WERI-Rb-1 (cell line): Measurements from ENCODE around the gene SPOCK1.

ENCODE experiments used
- DNase-seq: peaks from one replicate; pipeline ENCODE4 v3.0.0-alpha.2; 2020
- H3K27ac ChIP-seq: fragments of 250-450 bp; sonication (Bioruptor Pico); 2 replicates; pipeline ENCODE4 v1.5.1; 2020; ENCODE audit warnings: mild to moderate bottlenecking, moderate library complexity
- H3K27me3 ChIP-seq: fragments of 250-450 bp; sonication (Bioruptor Pico); 2 replicates; pipeline ENCODE4 v1.5.1; 2021; ENCODE audit warnings: mild to moderate bottlenecking, low read depth, moderate library complexity; ENCODE audit not compliant: insufficient read depth, severe bottlenecking
- H3K36me3 ChIP-seq: fragments of 250-450 bp; sonication (Bioruptor Pico); 2 replicates; pipeline ENCODE4 v1.5.1; 2020; ENCODE audit warnings: mild to moderate bottlenecking, moderate library complexity
- H3K4me3 ChIP-seq: 2 replicates; pipeline ENCODE4 v1.5.1; 2011; ENCODE audit warnings: low read depth, mild to moderate bottlenecking, control low read depth, low read length
- H3K9me3 ChIP-seq: fragments of 250-450 bp; sonication (Bioruptor Pico); 2 replicates; pipeline ENCODE4 v1.5.1; 2021; ENCODE audit warnings: mild to moderate bottlenecking, moderate library complexity; ENCODE audit not compliant: severe bottlenecking
- TF ChIP-seq, protein P1 (sequence below): IDR thresholded peaks from 2 replicates; pipeline ENCODE4 v1.5.1; 2011; ENCODE audit warnings: low read depth, mild to moderate bottlenecking, control low read depth, inconsistent platforms, low read length

SPOCK1 gene

DNA sequence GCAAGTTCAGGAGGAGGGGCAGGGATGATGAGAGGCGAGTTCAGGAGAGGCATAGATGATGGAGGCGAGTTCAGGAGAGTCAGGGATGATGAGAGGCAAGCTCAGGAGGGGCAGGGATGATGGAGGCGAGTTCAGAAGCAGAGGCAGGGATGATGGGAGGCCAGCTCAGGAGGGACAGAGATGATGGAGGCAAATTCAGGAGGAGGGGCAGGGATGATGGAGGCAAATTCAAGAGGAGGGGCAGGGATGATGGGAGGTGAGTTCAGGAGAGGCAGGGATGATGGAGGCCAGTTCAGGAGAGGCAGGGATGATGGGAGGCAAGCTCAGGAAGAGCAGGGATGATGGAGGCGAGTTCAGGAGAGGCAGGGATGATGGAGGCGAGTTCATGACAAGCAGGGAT, 17.8 kb upstream of the SPOCK1 start:
- no peaks in the 10 kb centered on the region for H3K27me3 ChIP-seq
- no peak for DNase-seq
- no peak overlapping the region for H3K27ac ChIP-seq
- H3K9me3 ChIP-seq: no peaks in the 10 kb centered on the region
- no peak overlapping the region for H3K4me3 ChIP-seq
- TF ChIP-seq, protein P1, sequence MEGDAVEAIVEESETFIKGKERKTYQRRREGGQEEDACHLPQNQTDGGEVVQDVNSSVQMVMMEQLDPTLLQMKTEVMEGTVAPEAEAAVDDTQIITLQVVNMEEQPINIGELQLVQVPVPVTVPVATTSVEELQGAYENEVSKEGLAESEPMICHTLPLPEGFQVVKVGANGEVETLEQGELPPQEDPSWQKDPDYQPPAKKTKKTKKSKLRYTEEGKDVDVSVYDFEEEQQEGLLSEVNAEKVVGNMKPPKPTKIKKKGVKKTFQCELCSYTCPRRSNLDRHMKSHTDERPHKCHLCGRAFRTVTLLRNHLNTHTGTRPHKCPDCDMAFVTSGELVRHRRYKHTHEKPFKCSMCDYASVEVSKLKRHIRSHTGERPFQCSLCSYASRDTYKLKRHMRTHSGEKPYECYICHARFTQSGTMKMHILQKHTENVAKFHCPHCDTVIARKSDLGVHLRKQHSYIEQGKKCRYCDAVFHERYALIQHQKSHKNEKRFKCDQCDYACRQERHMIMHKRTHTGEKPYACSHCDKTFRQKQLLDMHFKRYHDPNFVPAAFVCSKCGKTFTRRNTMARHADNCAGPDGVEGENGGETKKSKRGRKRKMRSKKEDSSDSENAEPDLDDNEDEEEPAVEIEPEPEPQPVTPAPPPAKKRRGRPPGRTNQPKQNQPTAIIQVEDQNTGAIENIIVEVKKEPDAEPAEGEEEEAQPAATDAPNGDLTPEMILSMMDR: no peak
- H3K36me3 ChIP-seq: no peaks in the 10 kb centered on the region

DNA sequence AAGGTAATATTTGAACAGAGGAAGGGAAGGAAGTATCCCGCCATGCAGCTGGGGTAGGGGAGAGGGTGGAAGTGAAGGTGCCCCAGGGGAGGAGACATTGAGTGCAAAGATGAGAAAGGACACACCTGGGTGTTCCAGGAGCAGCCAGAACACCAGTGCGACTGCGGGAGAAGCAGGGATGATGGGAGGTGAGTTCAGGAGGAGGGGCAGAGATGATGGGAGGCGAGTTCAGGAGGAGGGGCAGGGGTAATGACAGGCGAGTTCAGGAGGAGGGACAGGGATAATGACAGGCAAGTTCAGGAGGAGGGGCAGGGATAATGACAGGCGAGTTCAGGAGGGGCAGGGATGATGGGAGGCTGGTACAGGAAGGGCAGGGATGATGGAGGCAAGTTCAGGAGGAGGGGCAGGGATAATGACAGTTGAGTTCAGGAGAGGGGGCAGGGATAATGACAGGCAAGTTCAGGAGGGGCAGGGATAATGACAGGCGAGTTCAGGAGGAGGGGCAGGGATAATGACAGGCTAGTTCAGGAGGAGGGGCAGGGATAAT, 17.2 kb upstream of the SPOCK1 start:
- Histone ChIP-seq H3K4me3 (no peak overlapping the region), H3K9me3 (no peaks in the 10 kb centered on the region), H3K27me3 (no peaks in the 10 kb centered on the region), H3K27ac (no peak overlapping the region), H3K36me3 (no peaks in the 10 kb centered on the region)
- DNase-seq: peak; percentile 29
- TF ChIP-seq, protein P1: no peak

DNA sequence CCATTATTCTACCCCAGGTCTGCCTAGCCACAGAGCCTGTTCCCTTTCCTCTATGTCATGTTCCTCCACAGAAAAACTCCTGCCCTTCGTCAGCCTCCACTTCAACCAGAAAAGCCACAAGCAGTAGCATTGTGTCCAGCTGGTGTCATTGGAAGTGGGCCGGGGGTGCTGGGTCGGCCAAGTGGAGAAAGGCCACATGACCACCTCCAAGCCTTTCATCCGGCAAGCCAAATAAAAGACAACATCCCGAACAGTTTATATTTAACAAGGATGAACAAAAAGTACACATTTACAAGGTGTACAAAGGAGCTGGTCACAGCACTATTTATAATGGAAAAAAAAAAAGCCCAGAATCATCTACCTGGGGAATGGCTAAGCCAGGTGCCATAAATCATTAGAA, 16.1 kb upstream of the SPOCK1 start:
- Histone ChIP-seq H3K27me3 (no peaks in the 10 kb centered on the region), H3K27ac (no peak overlapping the region), H3K36me3 (no peaks in the 10 kb centered on the region), H3K4me3 (no peak overlapping the region), H3K9me3 (no peaks in the 10 kb centered on the region)
- DNase-seq: no peak
- TF ChIP-seq, protein P1: no peak

DNA sequence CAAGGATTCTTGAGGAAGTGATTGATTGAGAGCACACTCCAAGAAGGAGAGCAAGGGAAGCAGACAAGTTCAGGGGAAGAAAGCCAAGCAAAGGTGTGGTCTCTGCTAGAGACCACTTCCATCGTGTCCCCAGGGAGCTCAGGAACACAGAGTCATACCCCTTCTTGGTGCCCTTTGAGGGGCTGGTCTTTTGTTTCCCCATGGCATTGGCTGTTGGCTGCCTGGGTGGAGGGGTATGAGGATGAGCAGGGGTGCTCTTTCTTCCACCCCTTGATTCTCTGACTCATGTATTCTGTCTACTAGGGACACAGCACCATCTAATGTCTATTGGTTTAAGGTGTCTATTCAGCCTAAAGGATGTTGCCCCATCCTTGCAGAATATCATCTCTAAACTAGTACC, 11.5 kb upstream of the SPOCK1 start:
- TF ChIP-seq, protein P1: no peak
- H3K9me3 ChIP-seq: no peaks in the 10 kb centered on the region
- DNase-seq: no peak
- no peaks in the 10 kb centered on the region for H3K27me3 ChIP-seq
- no peaks in the 10 kb centered on the region for H3K36me3 ChIP-seq
- no peak overlapping the region for H3K27ac ChIP-seq
- H3K4me3 ChIP-seq: no peak overlapping the region

DNA sequence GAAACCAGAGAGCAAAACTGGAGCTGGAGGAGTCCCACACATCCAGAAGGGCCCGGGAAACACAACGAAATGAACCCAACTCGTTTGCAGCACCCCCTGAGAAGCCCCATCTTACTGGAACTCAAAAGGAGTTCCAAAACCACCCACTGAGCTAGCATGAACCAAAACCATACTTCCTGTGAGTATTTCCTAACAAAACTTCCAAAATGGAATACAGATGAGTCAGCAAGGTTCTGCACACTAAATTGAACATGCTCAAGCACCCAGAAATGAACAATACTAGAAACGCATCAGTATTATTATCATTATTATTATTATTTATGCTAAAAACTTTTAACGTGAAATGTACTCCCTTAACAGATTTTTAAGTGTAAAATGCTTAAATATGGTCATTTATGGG, 8.0 kb upstream of the SPOCK1 start:
- no peak overlapping the region for H3K4me3 ChIP-seq
- DNase-seq: no peak
- no peaks in the 10 kb centered on the region for H3K27me3 ChIP-seq
- TF ChIP-seq, protein P1: no peak
- H3K9me3 ChIP-seq: no peaks in the 10 kb centered on the region
- H3K36me3 ChIP-seq: no peaks in the 10 kb centered on the region
- H3K27ac ChIP-seq: no peak overlapping the region

DNA sequence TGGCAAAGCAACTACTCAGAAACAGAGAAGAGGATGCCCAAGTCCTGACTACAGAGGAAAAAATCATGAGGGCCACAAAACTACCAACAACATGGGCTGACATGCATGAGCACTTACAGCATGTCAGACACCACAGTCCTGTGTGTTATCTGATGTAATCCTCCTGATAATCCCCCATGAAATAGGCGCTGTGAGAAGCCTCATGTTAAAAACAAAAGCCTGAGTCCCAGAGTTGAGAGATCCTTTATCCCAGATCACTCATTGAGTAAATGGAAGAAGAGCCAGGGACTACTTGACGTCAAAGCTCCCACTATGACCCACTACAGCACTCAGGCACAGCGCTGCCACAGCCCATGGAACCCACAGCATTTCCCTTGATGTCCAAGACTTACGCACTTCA, 7.2 kb upstream of the SPOCK1 start:
- peak; percentile 47 for DNase-seq

More for the DNA sequence above, 7.2 kb upstream of the SPOCK1 start:
- H3K27ac ChIP-seq: no peak overlapping the region
- H3K36me3 ChIP-seq: no peaks in the 10 kb centered on the region
- H3K4me3 ChIP-seq: no peak overlapping the region
- no peaks in the 10 kb centered on the region for H3K27me3 ChIP-seq
- no peaks in the 10 kb centered on the region for H3K9me3 ChIP-seq
- TF ChIP-seq, protein P1: no peak
